ENCODE measurements around the gene IL6R.

DNA sequence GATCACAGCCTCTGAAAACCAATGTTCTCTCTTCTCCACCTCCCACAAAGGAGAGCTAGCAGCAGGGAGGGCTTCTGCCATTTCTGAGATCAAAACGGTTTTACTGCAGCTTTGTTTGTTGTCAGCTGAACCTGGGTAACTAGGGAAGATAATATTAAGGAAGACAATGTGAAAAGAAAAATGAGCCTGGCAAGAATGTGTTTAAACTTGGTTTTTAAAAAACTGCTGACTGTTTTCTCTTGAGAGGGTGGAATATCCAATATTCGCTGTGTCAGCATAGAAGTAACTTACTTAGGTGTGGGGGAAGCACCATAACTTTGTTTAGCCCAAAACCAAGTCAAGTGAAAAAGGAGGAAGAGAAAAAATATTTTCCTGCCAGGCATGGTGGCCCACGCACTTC, 61.1 kb downstream of the IL6R start:
- TF ChIP-seq EZH2 (IDR thresholded peaks at IDR 0.05; ENCODE audit: borderline replicate concordance) (no peak), EZH2phosphoT487 (IDR thresholded peaks at IDR 0.05; ENCODE audit: low read depth, severe bottlenecking, unreplicated experiment) (no peak)
- TF ChIP-seq, protein P1, sequence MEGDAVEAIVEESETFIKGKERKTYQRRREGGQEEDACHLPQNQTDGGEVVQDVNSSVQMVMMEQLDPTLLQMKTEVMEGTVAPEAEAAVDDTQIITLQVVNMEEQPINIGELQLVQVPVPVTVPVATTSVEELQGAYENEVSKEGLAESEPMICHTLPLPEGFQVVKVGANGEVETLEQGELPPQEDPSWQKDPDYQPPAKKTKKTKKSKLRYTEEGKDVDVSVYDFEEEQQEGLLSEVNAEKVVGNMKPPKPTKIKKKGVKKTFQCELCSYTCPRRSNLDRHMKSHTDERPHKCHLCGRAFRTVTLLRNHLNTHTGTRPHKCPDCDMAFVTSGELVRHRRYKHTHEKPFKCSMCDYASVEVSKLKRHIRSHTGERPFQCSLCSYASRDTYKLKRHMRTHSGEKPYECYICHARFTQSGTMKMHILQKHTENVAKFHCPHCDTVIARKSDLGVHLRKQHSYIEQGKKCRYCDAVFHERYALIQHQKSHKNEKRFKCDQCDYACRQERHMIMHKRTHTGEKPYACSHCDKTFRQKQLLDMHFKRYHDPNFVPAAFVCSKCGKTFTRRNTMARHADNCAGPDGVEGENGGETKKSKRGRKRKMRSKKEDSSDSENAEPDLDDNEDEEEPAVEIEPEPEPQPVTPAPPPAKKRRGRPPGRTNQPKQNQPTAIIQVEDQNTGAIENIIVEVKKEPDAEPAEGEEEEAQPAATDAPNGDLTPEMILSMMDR (IDR thresholded peaks at IDR 0.05; ENCODE audit: poor library complexity), result no peak
